T-helper 2 cell (primary cell): Measurements from ENCODE around the gene WASF2.
"Not testable (repeated sequence)": the region's sequence is repeated elsewhere in the genome, so short reads cannot be mapped to it uniquely, and the experiment has no call there.

ENCODE experiments used
- DNase-seq, 5 experiments: peaks; one replicate each; pipeline versions ENCODE4 v3.0.0 to v3.0.0-alpha.2; 2012 to 2022

WASF2 gene

GRCh38 chr1:27448982-27449381 lies 41.0 kb downstream of the WASF2 start:
- DNase-seq = peak in 1 of 5 experiments; percentile 32

GRCh38 chr1:27447883-27448282 lies 42.1 kb downstream of the WASF2 start:
- no peak for DNase-seq

DNA sequence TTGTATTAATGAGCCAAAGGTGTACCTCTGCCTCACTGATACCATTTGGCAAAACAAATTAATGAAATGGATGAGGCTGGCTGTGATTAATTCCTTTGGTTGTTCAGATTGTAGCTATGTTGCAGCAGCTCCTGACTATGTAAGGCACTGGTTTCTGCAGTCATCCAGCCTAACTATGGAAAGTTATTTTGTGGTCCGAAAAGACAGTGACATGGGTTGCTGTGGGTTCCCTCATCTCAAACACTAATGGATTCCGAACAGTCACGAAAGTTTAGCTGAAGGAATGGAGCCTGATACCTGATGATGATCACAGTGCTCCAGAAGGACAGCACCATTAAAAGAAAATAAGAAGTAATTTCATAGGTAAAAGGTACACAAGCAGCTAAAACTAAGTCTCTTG lies 42.6 kb downstream of the WASF2 start:
- DNase-seq = no peak

DNA sequence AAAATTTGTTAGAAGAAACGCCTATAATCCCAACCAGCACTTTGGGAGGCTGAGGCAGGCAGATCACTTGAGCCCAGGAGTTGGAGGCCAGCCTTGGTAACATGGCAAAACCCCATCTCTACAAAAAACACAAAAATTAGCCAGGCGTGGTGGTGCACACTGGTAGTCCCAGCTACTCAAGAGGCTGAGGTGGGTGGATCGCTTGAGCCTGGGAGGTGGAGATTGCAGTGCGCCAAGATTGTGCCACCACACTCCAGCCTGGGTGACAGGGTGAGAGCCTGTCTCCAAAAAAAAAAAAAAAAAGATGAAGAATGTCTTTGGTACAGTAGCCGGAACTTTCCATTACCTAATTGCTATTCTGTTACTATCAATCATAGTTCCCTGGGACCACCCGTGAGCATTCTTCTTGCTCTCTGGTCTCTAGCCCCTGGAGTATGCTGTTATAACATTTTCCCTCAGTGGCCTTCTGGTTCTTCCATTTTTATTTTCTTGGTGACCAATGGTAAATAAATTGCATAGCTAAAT lies 43.4 kb downstream of the WASF2 start:
- DNase-seq = no peak

- peak in 1 of 5 experiments; percentile 84 for DNase-seq
Measured at GRCh38 chr1:27445177-27445936, 44.6 kb downstream of the WASF2 start.

GRCh38 chr1:27444632-27445031 lies 45.3 kb downstream of the WASF2 start:
- peak in 1 of 5 experiments; percentile 63 for DNase-seq

GRCh38 chr1:27439150-27439549 lies 50.8 kb downstream of the WASF2 start:
- DNase-seq = no peak

DNA sequence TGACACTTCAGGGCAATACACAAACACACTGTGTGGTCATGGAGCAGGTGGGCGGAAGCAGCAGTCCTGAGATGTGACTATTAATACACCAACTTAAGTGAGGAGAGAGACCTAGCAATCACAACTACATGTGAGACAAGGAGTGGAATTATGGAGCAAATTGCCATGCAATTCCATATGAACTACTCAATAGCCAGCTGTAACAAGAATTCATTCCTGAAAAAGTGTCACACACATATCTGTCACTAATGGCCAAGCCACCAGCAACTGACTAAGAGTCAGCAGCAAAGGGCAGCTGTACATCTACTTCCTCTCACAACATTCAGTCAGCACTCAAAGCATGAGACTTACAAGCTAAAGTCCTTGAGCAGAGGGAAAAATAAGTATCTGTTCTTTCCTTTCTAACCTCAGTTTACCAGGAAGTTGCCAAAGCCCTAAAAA lies 51.3 kb downstream of the WASF2 start:
- DNase-seq = peak in 1 of 5 experiments; percentile 46

- DNase-seq = peak in 2 of 5 experiments; percentile 24 to 80
Measured at GRCh38 chr1:27436204-27437159, 53.5 kb downstream of the WASF2 start.

GRCh38 chr1:27435566-27436203 lies 54.3 kb downstream of the WASF2 start:
- no peak for DNase-seq

DNA sequence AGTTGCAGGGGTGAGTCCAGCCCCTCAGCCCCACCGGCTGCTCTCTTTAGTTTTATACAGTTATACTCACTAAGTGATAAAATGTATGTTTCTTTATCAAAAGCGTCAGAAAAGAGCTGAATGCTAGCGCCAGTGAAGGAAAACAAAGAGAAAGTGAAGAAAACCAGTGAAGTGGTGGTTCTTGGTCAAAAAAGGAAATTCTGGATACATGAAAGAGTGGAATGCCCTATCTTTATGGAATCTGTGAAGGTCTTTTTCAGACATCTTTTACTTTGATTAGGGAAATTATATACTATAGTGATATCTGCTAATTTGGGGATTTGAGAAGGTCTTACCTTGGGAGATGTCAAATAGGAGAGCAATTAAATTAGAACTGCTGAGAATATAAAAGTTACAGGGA lies 56.3 kb downstream of the WASF2 start:
- DNase-seq = no peak

DNA sequence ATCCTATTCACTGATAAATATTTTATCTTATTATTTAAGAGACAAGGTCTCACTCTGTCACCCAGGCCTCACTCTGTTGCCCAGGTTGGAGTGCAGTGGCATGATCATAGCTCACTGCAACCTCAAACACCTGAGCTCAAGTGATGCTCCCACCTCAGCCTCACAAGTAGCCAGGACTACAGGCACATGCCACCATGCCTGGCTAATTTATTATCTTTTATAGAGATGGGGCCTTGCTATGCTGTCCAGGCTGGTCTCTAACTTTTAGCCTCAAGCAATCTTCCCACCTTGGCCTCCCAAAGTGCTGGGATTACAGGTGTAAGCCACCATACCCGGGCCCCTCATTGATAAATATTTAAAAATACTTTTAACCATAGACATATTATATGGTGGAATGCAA lies 57.2 kb downstream of the WASF2 start:
- DNase-seq = not testable (repeated sequence)

GRCh38 chr1:27431601-27431940 lies 58.4 kb downstream of the WASF2 start:
- no peak for DNase-seq

GRCh38 chr1:27430903-27431600 lies 58.9 kb downstream of the WASF2 start:
- DNase-seq = peak in 2 of 5 experiments; percentile 9 to 62

DNA sequence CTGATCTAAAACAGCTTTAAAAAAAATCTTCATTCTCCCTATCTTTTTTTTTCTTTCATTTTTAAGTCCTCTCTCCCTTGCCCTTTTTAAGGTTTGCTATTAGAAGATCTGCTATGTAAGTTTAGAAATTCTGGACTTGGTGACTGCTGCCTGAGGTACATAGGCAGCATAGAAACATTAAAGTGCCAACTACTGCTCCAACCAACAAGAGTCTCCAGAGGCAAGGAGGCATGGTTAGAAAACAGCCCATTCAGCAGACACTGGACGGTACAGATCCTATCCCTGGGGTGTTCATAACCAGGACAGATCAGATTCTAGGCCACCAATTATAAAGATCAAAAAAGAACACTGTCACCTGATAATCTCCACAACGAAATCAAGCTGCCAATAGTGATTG lies 60.9 kb downstream of the WASF2 start:
- DNase-seq = no peak

GRCh38 chr1:27428316-27429028 lies 61.5 kb downstream of the WASF2 start:
- DNase-seq = peak in 1 of 5 experiments; percentile 81

DNA sequence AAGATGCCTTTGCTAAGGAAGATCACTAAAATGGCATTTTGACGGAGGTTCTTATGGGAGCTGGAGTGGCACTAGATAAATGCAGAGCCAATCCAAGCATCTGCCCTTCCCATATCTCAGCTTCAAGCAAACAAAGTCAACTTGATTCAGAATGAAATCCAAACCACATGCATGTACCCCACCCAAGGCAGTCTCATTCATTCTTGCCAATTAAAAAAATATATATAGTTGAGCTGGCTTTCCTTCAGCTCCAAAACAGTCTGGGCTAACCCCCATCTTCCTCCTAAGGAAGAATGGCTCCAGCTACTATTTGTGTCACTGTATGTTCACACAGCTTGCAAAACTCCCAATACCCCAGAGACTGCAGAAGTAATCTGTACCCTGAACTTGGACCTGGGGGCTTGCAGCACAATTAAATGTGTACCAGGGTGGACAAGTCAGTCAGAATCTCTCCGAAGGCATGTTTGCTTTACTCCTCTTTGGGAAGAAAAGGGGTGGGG lies 62.1 kb downstream of the WASF2 start:
- DNase-seq = no peak

DNA sequence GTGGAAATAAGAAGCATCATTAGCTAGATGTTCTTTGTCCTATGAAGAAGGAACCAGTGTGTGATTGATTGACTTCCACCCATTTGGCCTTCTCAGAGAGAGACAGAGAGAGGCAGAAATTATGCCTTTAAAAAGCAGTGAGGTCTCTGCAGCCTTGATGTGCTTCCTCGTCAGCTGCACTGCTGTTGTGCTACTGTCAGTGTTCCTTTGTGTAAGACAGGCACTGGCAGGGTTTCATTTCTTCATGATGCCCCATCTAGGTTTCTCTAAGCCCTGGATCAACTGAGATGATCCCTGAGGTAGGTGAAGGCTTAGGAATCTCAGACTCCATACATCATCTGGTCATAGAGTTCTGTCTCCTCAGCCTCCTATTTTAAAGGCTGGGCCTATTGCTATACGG lies 62.6 kb downstream of the WASF2 start:
- DNase-seq = peak in 1 of 5 experiments; percentile 41

- no peak for DNase-seq
Measured at GRCh38 chr1:27423709-27424108, 66.3 kb downstream of the WASF2 start.

DNA sequence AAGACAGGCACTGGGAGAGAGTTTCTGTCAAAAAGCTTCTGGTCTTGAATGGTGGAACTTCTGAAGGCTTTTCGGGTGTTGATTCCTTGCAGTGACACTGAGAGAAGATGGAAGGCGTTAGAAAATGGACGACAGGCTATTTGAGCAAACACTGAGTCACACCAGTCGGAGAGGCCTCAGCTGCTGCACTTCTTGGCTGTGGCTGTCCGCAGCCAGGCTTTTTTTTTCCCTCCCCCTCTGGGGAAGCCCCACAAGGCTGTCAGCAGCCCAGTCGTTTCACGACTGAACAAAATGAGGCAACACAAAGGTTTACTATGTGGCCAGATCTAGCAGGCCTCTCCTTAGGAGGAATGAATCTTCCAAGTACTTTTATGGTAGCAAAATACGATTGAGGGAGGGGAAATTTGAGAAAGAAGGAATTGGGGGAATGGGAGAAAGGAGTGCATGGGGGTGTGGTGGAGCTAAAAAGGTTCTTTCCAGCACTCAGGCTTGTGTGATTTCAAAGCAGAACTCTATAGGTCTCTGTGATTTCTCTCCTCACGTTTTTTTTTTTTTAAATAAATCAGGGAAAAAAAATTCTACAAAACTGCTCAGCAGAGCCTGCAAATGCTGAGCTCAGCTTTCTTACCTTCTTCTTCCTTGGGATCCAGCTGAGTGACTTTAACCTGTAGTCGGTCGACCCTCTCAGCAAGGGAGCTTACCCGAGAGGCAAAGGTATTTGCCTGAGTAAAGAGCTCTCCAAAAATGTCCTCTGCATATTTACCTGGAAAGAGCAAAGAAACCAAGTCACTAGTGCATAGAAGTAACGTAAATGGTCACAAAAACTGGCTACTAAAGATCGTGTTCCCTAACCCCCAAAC lies 71.4 kb downstream of the WASF2 start:
- peak in 3 of 5 experiments; percentile 31 to 93 (median 52) for DNase-seq
